ENCODE measurements around the gene LLGL2.

Gene LLGL2

DNA sequence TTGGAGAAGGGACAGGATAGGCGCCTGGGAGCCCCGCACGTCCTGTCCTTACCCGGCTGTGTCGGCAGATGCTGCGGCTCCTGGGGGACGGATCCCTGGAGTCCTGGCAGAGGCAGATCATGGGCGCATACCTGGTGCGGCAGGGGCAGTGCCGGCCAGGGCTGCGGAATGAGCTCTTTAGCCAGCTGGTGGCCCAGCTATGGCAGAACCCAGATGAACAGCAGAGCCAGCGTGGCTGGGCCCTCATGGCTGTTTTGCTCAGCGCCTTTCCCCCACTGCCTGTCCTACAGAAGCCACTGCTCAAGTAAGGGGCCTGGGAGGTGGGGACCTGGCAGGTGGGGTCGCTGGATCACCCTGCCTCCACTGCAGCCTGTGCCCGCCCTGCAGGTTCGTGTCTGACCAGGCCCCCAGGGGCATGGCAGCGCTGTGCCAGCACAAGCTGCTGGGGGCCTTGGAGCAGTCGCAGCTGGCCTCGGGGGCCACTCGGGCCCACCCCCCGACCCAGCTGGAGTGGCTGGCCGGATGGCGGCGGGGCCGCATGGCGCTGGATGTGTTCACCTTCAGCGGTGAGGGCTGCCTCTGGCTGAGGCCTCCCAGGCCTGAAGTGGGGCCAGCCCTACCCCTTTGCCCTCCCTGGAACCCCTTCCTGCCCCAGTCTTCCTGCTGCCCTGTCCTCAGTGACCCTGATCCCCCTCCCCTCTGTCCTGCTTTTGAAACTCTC, 87.6 kb downstream of the LLGL2 start:
- DNase-seq (ENCODE audit: low read depth in 2 of 2): no peak

DNA sequence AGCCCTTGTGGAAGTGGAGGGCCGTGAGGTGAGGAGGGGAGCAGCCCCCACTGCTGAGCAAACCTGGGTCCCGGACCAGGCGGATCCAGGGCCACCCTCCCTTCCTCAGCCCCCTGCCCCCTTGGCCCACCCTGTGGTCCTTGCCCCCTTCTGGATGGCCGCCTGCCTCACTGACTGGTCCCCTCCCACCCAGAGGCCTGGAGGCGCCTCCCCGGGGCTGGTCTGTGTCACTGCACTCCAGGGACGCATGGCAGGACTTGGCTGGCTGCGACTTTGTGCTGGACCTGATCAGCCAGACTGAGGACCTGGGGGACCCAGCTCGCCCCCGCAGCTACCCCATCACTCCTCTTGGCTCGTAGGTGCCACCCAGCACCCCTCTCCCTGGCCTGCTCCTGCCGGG, 88.5 kb downstream of the LLGL2 start:
- no peak for DNase-seq (ENCODE audit: low read depth in 2 of 2)

DNA sequence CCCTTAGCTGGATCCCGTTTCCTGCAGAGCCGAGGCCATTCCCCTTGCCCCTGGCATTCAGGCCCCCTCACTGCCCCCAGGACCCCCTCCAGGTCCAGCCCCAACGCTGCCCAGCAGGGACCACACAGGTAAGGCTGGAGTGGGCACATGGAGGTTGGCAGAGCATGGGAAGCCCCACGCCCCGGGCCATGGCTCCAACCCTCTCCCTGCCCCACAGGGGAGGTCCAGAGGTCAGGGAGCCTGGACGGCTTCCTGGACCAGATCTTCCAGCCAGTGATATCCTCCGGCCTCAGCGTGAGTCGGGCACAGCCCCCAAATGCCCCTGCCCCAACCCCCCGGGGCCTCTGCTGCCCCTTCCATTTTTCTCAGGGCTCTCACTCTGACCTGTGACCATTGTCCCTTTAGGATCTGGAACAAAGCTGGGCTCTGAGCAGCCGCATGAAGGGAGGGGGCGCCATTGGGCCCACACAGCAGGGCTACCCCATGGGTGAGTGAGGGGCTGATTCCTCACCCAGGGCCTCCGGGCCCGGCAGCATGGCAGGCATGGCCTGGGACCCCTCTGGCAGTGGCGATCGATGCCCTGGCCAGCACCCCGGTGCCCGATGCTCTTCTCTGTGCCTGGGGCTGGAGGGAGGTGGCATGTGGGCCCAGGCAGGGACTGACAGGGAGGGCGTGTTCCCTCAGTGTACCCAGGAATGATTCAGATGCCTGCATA, 89.2 kb downstream of the LLGL2 start:
- no peak for DNase-seq (ENCODE audit: low read depth in 2 of 2)

DNA sequence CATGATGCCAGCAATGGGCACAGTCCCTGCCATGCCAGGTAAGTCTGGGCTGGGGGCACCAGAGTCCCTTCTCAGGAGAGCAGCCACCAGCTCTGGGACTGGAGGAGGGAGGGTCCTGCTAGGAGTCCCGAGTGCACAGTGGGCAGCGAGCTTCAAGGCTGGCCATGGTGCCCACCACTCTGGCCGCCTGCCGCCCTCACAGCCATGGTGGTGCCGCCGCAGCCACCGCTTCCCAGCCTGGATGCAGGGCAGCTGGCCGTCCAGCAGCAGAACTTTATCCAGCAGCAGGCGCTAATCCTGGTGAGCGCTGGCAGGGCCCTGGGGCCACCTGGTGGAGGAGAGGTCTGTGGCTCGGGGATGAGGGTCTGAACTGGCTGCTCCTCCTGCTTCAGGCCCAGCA, 89.8 kb downstream of the LLGL2 start:
- no peak for DNase-seq (ENCODE audit: low read depth in 2 of 2)

DNA sequence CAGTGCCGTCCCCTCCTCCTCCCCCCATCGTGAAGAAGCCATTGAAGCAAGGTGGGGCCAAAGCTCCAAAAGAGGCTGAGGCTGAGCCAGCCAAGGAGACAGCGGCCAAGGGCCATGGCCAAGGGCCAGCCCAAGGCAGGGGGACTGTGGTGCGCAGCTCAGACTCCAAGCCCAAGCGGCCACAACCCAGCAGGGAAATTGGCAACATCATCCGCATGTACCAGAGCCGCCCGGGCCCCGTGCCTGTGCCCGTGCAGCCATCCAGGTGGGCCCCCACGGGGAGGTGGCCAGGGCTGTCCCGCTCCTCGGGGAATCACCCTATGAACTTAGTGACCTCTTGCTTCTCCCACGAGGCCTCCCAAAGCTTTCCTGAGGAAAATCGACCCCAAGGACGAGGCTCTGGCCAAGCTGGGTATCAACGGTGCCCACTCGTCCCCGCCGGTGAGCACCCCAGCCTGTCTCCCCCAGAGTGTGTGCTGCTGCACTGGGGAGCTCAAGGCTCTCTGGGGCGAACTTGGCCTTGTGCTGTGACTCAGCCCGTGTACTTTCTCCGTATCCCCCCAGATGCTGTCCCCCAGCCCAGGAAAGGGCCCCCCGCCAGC, 91.1 kb downstream of the LLGL2 start:
- no peak for DNase-seq (ENCODE audit: low read depth in 2 of 2)

DNA sequence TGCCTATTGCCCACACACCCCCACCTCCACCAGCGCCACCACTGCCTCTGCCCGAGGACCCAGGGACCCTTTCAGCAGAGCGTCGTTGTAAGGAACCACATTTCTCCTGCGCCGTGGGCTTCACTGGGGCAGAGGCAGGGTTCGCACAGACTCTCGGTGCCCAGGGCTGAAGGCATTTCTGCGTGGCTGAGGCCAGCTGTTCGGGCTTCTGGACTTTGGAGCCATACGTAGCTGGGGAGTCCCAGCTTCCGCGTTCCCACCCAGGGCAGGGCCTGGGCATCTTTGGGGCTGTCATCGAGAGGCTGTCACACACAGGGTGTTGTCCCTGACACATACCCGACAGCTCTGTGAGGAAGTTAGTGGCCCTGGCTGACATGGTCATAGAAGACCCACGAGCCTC, 91.7 kb downstream of the LLGL2 start:
- DNase-seq (ENCODE audit: low read depth in 2 of 2): no peak

DNA sequence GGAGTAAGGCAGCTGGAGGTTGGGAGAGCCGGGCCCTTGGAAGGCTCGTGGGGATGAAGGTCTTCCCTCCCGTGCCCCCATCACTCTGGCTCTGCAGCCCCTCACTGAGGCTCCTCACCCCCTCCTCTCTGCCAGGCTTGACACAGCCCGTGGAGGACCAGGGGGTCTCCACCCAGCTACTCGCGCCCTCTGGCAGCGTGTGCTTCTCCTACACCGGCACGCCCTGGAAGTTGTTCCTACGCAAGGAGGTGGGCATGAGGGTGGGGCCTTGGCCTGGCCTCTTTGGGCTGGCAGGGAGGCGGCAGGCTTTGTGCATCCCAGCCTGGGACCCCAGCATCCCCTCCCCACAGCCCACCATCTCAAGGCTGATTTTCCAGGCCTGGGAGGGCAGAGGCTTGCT, 92.2 kb downstream of the LLGL2 start:
- no peak for DNase-seq (ENCODE audit: low read depth in 2 of 2)

DNA sequence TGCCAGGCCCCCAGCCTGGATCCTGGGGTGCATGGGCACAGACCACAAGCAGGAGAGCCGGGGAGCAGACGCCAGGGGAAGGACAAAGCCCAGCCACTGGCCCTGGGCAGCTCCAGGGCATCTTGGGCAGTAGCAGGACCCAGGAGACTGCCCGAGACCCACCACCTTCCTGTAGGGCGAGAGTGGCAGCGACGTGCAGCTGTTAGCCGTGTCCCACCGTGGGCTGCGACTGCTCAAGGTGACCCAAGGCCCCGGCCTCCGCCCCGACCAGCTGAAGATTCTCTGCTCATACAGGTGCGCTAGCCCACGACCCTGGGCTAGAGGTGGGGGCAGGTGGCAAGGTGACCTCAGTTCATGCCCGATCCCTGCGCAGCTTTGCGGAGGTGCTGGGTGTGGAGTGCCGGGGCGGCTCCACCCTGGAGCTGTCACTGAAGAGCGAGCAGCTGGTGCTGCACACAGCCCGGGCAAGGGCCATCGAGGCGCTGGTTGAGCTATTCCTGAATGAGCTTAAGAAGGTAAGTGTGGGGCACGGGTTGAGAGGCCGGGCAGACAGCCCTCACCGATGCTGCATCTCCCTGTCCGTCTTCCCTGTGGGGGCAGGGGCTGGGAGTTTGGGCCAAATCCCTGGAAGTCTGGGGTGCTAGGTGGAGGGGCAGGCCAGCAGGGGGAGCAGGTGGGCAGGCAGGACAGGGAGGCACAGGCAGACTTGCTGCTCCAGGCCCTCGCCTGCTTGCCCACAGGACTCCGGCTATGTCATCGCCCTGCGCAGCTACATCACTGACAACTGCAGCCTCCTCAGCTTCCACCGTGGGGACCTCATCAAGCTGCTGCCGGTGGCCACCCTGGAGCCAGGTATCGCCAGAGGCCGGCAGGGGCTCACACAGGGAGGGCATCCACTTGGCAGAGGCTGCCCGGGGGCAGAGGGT, 94.3 kb downstream of the LLGL2 start:
- no peak for DNase-seq (ENCODE audit: low read depth in 2 of 2)

DNA sequence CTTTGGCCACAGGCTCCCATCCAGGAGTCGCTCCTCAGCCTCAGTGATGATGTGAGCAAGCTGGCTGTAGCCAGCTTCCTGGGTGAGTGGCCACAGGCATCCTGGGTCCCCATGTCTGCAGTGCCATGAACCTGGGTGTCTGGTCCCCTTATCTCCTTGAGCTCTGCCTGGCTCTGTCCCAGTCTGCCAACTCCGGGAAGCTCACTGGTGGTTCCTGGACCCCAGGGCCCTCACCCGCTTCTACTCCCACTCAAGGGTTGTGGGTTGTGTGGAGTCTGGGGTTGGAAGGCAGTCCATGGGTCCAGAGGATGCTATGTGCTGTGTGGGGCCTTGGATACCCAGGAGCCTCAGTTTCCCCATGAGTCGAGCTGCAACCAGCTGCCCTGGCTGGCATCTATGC, 96.0 kb downstream of the LLGL2 start:
- no peak for DNase-seq (ENCODE audit: low read depth in 2 of 2)

DNA sequence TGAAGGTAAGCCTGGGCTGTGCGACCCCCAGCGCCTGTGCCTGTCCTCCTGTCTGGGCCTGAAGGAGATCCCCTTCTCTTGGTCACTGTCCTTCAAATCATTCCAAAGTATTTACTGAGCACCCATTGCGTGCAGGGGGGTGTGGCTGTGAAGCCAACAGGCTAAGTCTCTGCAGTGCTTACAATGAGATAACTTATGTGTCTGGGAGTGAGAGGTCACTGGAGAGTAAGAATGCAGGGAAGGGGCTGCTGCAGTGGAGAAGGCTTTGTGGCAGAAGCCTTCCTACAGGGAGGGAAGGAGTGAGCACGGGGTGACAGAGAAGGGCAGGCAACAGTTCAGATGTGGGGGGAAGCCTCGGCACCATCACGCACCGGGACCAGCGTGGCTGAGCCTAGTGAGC, 96.6 kb downstream of the LLGL2 start:
- no peak for DNase-seq (ENCODE audit: low read depth in 2 of 2)

DNA sequence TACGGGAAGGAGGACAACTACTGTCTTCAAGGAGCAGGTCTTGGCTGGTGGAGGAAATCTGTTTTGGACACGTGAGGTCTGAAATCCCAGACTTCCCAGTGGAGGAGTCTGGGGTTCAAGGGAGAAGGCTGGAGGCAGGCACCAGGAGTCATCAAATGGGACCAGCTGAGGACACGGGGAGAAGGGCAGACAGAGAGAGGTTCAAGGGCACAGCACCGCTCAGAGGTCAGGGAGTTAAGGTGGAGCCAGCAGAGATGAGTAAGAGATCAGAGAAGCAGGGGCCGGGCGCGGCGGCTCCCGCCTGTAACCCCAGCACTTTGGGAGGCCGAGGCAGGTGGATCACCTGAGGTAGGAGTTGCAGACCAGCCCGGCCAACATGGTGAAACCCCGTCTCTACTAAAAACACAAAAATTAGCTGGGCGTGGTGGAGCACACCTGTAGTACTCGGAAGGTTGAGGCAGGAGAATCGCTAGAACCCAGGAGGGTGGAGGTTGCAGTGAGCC, 97.3 kb downstream of the LLGL2 start:
- no peak for DNase-seq (ENCODE audit: low read depth in 2 of 2)

DNA sequence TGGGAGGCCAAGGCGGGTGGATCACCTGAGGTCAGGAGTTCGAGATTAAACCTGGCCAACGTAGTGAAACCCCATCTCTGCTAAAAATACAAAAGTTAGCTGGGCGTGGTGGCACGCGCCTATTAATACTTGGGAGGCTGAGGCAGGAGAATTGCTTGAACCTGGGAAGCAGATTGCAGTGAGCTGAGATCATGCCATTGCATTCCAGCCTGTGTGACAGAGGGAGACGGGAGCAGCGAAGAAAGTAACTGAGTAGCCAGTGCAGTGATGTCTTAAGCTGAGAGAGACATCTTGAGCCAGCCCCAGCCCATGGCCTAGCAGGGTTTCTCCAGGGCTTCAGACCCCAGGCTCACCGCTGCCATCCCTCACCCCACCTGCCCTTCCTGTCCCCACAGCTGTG, 97.9 kb downstream of the LLGL2 start:
- DNase-seq (ENCODE audit: low read depth in 2 of 2): no peak

DNA sequence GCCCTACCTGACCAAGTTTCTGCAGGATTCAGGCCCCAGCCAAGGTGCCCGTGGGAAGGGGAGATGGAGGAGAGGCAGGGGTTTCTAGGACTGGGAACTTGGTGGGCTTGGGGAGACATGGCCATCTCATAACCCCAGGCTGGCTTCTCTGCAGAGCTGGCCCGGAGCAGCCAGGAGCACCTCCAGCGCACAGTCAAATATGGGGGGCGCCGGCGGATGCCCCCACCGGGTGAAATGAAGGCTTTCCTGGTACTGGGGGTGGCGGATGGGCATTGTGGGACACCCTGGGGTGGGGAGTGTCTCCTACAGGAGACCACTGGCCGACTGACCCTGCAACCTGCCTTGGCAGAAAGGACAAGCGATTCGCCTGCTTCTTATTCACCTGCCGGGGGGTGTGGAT, 98.5 kb downstream of the LLGL2 start:
- no peak for DNase-seq (ENCODE audit: low read depth in 2 of 2)

All from fibroblast of skin of left quadriceps (primary cell).